ENCODE data around the gene PCDHGC5. TPM values are rescaled to one million over a fixed set of nuclear protein-coding genes. Genes with fewer than 3 reads are reported as not detected.

PCDHGC5 gene
- total RNA-seq, 1 donor from 2014 or later: 0.54 TPM

DNA sequence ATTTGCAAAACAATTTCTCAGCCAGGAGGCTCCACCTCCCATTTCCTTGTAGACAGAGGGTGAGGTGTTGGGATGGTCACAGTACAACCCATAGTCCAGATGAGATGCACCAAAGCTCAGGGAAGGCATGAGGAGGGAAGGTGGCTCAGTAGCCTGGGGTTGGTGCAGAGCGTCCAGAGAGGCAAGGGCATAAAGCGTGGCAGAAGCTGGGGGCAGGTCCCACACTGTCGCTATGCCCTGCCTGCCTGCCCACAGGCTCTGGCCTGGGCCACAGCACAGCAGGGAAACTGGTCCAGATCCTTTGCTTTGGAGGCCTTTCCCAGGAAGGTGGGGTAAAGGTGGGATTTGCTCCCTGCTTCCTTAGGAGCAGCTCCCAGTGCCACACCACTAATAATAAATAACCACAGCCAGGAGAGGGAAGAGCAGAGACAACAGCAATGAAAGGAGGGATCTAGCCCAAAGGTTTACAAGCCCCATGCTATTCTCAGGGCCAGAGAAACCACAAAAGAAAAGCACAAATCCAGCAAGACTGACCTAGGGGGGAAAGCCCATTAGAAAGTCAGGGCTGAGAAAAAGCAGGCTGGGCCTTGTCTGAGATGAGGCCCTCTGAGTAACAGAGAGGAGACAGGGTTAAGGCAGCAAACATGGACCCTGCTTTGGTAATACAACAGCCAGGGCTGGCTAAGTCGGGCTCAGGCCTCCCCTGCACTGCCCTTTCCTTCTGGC lies 27.2 kb downstream of the PCDHGC5 start:
- Histone ChIP-seq H3K36me3 (ENCODE audit: control insufficient read depth, insufficient read depth, low read length) (peaks cover 2% of the 10 kb centered on the region), H3K4me3 (ENCODE audit: low read depth, low read length) (no peak overlapping the region), H3K27me3 (ENCODE audit: control insufficient read depth, insufficient read depth, low read length) (no peaks in the 10 kb centered on the region)
- TF ChIP-seq, protein P1, sequence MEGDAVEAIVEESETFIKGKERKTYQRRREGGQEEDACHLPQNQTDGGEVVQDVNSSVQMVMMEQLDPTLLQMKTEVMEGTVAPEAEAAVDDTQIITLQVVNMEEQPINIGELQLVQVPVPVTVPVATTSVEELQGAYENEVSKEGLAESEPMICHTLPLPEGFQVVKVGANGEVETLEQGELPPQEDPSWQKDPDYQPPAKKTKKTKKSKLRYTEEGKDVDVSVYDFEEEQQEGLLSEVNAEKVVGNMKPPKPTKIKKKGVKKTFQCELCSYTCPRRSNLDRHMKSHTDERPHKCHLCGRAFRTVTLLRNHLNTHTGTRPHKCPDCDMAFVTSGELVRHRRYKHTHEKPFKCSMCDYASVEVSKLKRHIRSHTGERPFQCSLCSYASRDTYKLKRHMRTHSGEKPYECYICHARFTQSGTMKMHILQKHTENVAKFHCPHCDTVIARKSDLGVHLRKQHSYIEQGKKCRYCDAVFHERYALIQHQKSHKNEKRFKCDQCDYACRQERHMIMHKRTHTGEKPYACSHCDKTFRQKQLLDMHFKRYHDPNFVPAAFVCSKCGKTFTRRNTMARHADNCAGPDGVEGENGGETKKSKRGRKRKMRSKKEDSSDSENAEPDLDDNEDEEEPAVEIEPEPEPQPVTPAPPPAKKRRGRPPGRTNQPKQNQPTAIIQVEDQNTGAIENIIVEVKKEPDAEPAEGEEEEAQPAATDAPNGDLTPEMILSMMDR (IDR thresholded peaks at IDR 0.05; ENCODE audit: insufficient read depth, low read length, poor library complexity, severe bottlenecking): no peak
- DNase-seq (ENCODE audit: low read depth): no peak

DNA sequence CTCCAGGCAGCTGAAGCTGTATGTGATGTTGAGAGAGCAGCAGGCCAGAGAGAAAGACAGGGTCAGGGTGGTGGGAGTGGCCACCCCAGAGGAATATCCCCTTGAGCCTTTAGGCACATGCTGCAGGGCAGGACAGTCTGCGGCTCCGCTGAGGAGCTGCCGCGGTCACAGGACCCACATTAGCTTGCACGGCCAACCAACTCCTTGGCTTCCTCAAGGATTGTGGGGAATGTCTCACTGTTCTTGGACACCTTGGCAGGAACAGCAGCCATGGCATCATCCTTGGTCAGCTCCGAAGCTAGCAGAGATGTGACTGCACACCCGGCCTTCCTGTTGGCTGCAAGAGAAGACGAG lies 27.8 kb downstream of the PCDHGC5 start:
- TF ChIP-seq, protein P1 (IDR thresholded peaks at IDR 0.05; ENCODE audit: insufficient read depth, low read length, poor library complexity, severe bottlenecking): no peak
- Histone ChIP-seq H3K27me3 (ENCODE audit: control insufficient read depth, insufficient read depth, low read length) (no peaks in the 10 kb centered on the region), H3K4me3 (ENCODE audit: low read depth, low read length) (no peak overlapping the region), H3K36me3 (ENCODE audit: control insufficient read depth, insufficient read depth, low read length) (no peaks in the 10 kb centered on the region)
- no peak for DNase-seq (ENCODE audit: low read depth)

DNA sequence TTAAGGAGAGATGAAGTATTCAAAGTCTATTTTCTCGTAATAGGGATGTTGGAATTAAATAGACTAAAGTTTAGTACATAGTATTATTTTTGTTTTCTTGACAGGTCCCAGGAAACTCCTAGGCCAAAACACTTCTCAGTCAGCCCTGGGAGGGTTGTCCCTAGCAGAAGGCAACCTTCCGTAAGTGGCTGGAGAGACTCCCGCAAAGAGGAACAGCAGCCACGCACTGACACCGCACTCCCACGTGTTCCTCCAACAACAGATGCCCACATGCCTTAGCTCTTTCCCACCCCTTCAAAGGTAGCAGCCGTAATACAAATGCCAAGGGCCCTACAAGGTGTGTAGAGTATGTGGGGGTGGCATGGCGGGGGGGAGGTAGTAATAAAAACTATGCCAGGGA lies 28.4 kb downstream of the PCDHGC5 start:
- Histone ChIP-seq H3K27me3 (ENCODE audit: control insufficient read depth, insufficient read depth, low read length) (no peaks in the 10 kb centered on the region), H3K4me3 (ENCODE audit: low read depth, low read length) (no peak overlapping the region), H3K36me3 (ENCODE audit: control insufficient read depth, insufficient read depth, low read length) (no peaks in the 10 kb centered on the region)
- no peak for DNase-seq (ENCODE audit: low read depth)
- TF ChIP-seq, protein P1 (IDR thresholded peaks at IDR 0.05; ENCODE audit: insufficient read depth, low read length, poor library complexity, severe bottlenecking): no peak

DNA sequence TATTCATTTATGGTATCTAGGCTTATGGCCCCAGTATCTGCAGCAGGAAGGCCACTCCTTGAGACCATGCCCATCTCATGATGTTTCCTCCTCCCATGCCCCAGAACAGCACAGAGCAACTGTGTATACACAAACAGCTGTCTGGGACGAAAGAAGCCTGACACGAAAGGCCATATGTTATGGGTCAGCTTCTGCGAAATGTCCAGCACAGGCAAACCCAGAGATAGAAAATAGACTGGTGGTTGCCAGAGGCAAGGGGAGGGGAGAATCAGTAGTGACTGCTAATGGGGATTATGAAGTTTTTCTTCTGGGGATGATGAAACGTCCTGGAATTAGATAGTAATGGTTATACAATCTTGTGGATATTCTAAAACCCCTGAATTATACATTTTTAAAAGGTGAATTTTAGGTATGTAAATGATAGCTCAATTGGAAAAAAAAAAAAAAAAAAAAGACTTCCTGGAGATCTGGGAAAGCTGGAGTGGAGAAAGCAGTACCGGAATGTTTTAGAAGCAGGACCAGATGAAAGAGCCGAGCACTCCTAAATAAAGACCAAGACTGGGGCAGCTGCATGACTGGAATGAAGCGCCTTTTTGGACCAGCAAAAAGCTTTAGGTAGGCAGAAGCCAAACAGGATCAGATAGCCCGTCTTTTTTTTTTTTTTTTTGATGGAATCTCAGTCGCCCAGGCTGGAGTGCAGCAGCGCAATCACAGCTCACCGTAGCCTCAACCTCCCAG lies 29.2 kb downstream of the PCDHGC5 start:
- TF ChIP-seq, protein P1 (IDR thresholded peaks at IDR 0.05; ENCODE audit: insufficient read depth, low read length, poor library complexity, severe bottlenecking): no peak
- Histone ChIP-seq H3K4me3 (ENCODE audit: low read depth, low read length) (no peak overlapping the region), H3K36me3 (ENCODE audit: control insufficient read depth, insufficient read depth, low read length) (no peaks in the 10 kb centered on the region), H3K27me3 (ENCODE audit: control insufficient read depth, insufficient read depth, low read length) (no peaks in the 10 kb centered on the region)
- no peak for DNase-seq (ENCODE audit: low read depth)

DNA sequence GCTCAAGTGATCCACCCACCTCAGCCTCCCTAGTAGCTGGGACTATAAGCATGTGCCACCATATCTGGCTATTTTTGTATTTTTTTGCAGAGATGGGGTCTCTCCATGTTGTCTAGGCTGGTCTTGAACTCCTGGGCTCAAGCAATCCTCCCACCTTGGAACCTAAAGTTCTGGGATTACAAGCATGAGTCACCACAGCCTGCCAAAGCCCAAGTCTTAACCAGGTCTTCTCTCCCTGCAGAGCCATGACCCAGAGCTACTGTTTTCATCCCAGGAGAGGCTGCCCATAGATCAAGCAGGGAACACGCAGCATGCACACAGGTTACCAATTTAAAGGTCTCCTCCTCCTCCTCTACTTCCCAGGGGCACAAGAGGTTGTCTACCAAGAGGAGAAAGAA lies 29.7 kb downstream of the PCDHGC5 start:
- Histone ChIP-seq H3K4me3 (ENCODE audit: low read depth, low read length) (no peak overlapping the region), H3K36me3 (ENCODE audit: control insufficient read depth, insufficient read depth, low read length) (no peaks in the 10 kb centered on the region), H3K27me3 (ENCODE audit: control insufficient read depth, insufficient read depth, low read length) (no peaks in the 10 kb centered on the region)
- TF ChIP-seq, protein P1 (IDR thresholded peaks at IDR 0.05; ENCODE audit: insufficient read depth, low read length, poor library complexity, severe bottlenecking): no peak
- DNase-seq (ENCODE audit: low read depth): no peak
